Measurements from ENCODE around the gene SERPINB2.

- TF ChIP-seq EZH2 (IDR thresholded peaks at IDR 0.05) = no peak
- TF ChIP-seq POLR2AphosphoS5 (IDR thresholded peaks at IDR 0.05; ENCODE audit: borderline replicate concordance, low read depth, low read length) = no peak
- TF ChIP-seq FOXP2 (optimal IDR thresholded peaks at IDR 0.05; ENCODE audit: control extremely low read depth, extremely low read length, insufficient read depth) = no peak
These were observed 3.4 kb downstream of the SERPINB2 start for GRCh38 chr18:63890950-63891304.

Data from SK-N-MC (cell line).